ENCODE results near the gene TFIP11.

The TFIP11 gene

GRCh38 chr22:26483439-26484359 lies 28.6 kb downstream of the TFIP11 start, which contains the start of the genes HPS4 and SRRD:
Gene HPS4, minus strand, starts transcription at chr22:26483783. Its CDS starts 2,021 bp downstream, at chr22:26481762.
Gene SRRD, plus strand, starts transcription at chr22:26483877. Its CDS starts 14 bp downstream, at chr22:26483891.
- H3K4me1 ChIP-seq (ENCODE audit: control insufficient read depth, insufficient read depth, low read length) = peaks cover 26% of the 10 kb centered on the region
- H3K4me3 ChIP-seq (ENCODE audit: low read length) = peak within 1 kb of the TSS; percentile 95
- H3K9me3 ChIP-seq (replicated peaks; ENCODE audit: low read length) = no peaks in the 10 kb centered on the region

GRCh38 chr22:26483043-26483438 lies 29.2 kb downstream of the TFIP11 start:
- Histone ChIP-seq H3K4me1 (ENCODE audit: control insufficient read depth, insufficient read depth, low read length) (peaks cover 26% of the 10 kb centered on the region), H3K27me3 (ENCODE audit: control insufficient read depth, insufficient read depth, low read length) (no peaks in the 10 kb centered on the region), H3K9ac (ENCODE audit: low read depth, low read length) (peak overlapping the region; percentile 98), H3K4me3 (ENCODE audit: low read length) (peak overlapping the region; percentile 95), H3K4me2 (ENCODE audit: low read length) (peak overlapping the region; percentile 95), H3K36me3 (ENCODE audit: insufficient read depth, low read length) (peaks cover 14% of the 10 kb centered on the region), H3K9me3 (replicated peaks; ENCODE audit: low read length) (no peaks in the 10 kb centered on the region)

More at GRCh38 chr22:26483439-26484359, 28.6 kb downstream of the TFIP11 start, which contains the start of the genes HPS4 and SRRD:
- Histone ChIP-seq H3K9ac (ENCODE audit: low read depth, low read length) (peak within 1 kb of the TSS; percentile 98), H3K27me3 (ENCODE audit: control insufficient read depth, insufficient read depth, low read length) (no peaks in the 10 kb centered on the region), H3K4me2 (ENCODE audit: low read length) (peak within 1 kb of the TSS; percentile 95), H3K36me3 (ENCODE audit: insufficient read depth, low read length) (peaks cover 20% of the 10 kb centered on the region)

- peaks cover 17% of the 10 kb centered on the region for H3K36me3 ChIP-seq (ENCODE audit: insufficient read depth, low read length)
- no peaks in the 10 kb centered on the region for H3K9me3 ChIP-seq (replicated peaks; ENCODE audit: low read length)
- peak overlapping the region; percentile 95 for H3K4me3 ChIP-seq (ENCODE audit: low read length)
- peak overlapping the region; percentile 98 for H3K9ac ChIP-seq (ENCODE audit: low read depth, low read length)
- no peaks in the 10 kb centered on the region for H3K27me3 ChIP-seq (ENCODE audit: control insufficient read depth, insufficient read depth, low read length)
- peak overlapping the region; percentile 95 for H3K4me2 ChIP-seq (ENCODE audit: low read length)
- peaks cover 29% of the 10 kb centered on the region for H3K4me1 ChIP-seq (ENCODE audit: control insufficient read depth, insufficient read depth, low read length)
Measured at GRCh38 chr22:26482161-26482560, 30.1 kb downstream of the TFIP11 start.

GRCh38 chr22:26481694-26482093 lies 30.6 kb downstream of the TFIP11 start:
- Histone ChIP-seq H3K4me1 (ENCODE audit: control insufficient read depth, insufficient read depth, low read length) (peaks cover 34% of the 10 kb centered on the region), H3K4me2 (ENCODE audit: low read length) (no peak overlapping the region), H3K27me3 (ENCODE audit: control insufficient read depth, insufficient read depth, low read length) (no peaks in the 10 kb centered on the region), H3K9ac (ENCODE audit: low read depth, low read length) (no peak overlapping the region), H3K9me3 (replicated peaks; ENCODE audit: low read length) (no peaks in the 10 kb centered on the region), H3K36me3 (ENCODE audit: insufficient read depth, low read length) (peaks cover 20% of the 10 kb centered on the region), H3K4me3 (ENCODE audit: low read length) (no peak overlapping the region)

- H3K36me3 ChIP-seq (ENCODE audit: insufficient read depth, low read length) = peaks cover 25% of the 10 kb centered on the region
- H3K27me3 ChIP-seq (ENCODE audit: control insufficient read depth, insufficient read depth, low read length) = no peaks in the 10 kb centered on the region
- H3K9ac ChIP-seq (ENCODE audit: low read depth, low read length) = no peak overlapping the region
- H3K4me3 ChIP-seq (ENCODE audit: low read length) = no peak overlapping the region
- no peaks in the 10 kb centered on the region for H3K9me3 ChIP-seq (replicated peaks; ENCODE audit: low read length)
- peaks cover 36% of the 10 kb centered on the region for H3K4me1 ChIP-seq (ENCODE audit: control insufficient read depth, insufficient read depth, low read length)
- H3K4me2 ChIP-seq (ENCODE audit: low read length) = no peak overlapping the region
Measured at GRCh38 chr22:26481112-26481693, 31.1 kb downstream of the TFIP11 start.

- Histone ChIP-seq H3K9me3 (replicated peaks; ENCODE audit: low read length) (no peaks in the 10 kb centered on the region), H3K9ac (ENCODE audit: low read depth, low read length) (no peak overlapping the region), H3K4me2 (ENCODE audit: low read length) (no peak overlapping the region), H3K4me3 (ENCODE audit: low read length) (no peak overlapping the region), H3K27me3 (ENCODE audit: control insufficient read depth, insufficient read depth, low read length) (no peaks in the 10 kb centered on the region), H3K4me1 (ENCODE audit: control insufficient read depth, insufficient read depth, low read length) (peaks cover 34% of the 10 kb centered on the region), H3K36me3 (ENCODE audit: insufficient read depth, low read length) (peaks cover 24% of the 10 kb centered on the region)
Measured at GRCh38 chr22:26480611-26480932, 31.7 kb downstream of the TFIP11 start.

- no peak overlapping the region for H3K9ac ChIP-seq (ENCODE audit: low read depth, low read length)
- H3K4me1 ChIP-seq (ENCODE audit: control insufficient read depth, insufficient read depth, low read length) = peaks cover 30% of the 10 kb centered on the region
- no peaks in the 10 kb centered on the region for H3K27me3 ChIP-seq (ENCODE audit: control insufficient read depth, insufficient read depth, low read length)
- H3K9me3 ChIP-seq (replicated peaks; ENCODE audit: low read length) = no peaks in the 10 kb centered on the region
- H3K4me2 ChIP-seq (ENCODE audit: low read length) = peak overlapping the region; percentile 8
- H3K4me3 ChIP-seq (ENCODE audit: low read length) = no peak overlapping the region
- H3K36me3 ChIP-seq (ENCODE audit: insufficient read depth, low read length) = peaks cover 24% of the 10 kb centered on the region
Measured at GRCh38 chr22:26479792-26480610, 32.3 kb downstream of the TFIP11 start.

- Histone ChIP-seq H3K9ac (ENCODE audit: low read depth, low read length) (no peak overlapping the region), H3K27me3 (ENCODE audit: control insufficient read depth, insufficient read depth, low read length) (no peaks in the 10 kb centered on the region), H3K4me3 (ENCODE audit: low read length) (no peak overlapping the region), H3K4me2 (ENCODE audit: low read length) (peak overlapping the region; percentile 8), H3K36me3 (ENCODE audit: insufficient read depth, low read length) (peaks cover 24% of the 10 kb centered on the region), H3K9me3 (replicated peaks; ENCODE audit: low read length) (no peaks in the 10 kb centered on the region), H3K4me1 (ENCODE audit: control insufficient read depth, insufficient read depth, low read length) (peaks cover 28% of the 10 kb centered on the region)
Measured at GRCh38 chr22:26479043-26479791, 33.1 kb downstream of the TFIP11 start.

- no peaks in the 10 kb centered on the region for H3K27me3 ChIP-seq (ENCODE audit: control insufficient read depth, insufficient read depth, low read length)
- no peaks in the 10 kb centered on the region for H3K9me3 ChIP-seq (replicated peaks; ENCODE audit: low read length)
- H3K4me3 ChIP-seq (ENCODE audit: low read length) = no peak overlapping the region
- H3K36me3 ChIP-seq (ENCODE audit: insufficient read depth, low read length) = peaks cover 33% of the 10 kb centered on the region
- H3K4me2 ChIP-seq (ENCODE audit: low read length) = no peak overlapping the region
- no peak overlapping the region for H3K9ac ChIP-seq (ENCODE audit: low read depth, low read length)
- peaks cover 21% of the 10 kb centered on the region for H3K4me1 ChIP-seq (ENCODE audit: control insufficient read depth, insufficient read depth, low read length)
Measured at GRCh38 chr22:26477341-26477731, 34.9 kb downstream of the TFIP11 start.

- H3K9ac ChIP-seq (ENCODE audit: low read depth, low read length) = no peak overlapping the region
Measured at GRCh38 chr22:26476705-26477340, 35.5 kb downstream of the TFIP11 start.

More at GRCh38 chr22:26476705-26477340, 35.5 kb downstream of the TFIP11 start:
- Histone ChIP-seq H3K9me3 (replicated peaks; ENCODE audit: low read length) (no peaks in the 10 kb centered on the region), H3K4me3 (ENCODE audit: low read length) (no peak overlapping the region), H3K27me3 (ENCODE audit: control insufficient read depth, insufficient read depth, low read length) (no peaks in the 10 kb centered on the region), H3K4me1 (ENCODE audit: control insufficient read depth, insufficient read depth, low read length) (peaks cover 24% of the 10 kb centered on the region), H3K4me2 (ENCODE audit: low read length) (no peak overlapping the region), H3K36me3 (ENCODE audit: insufficient read depth, low read length) (peaks cover 37% of the 10 kb centered on the region)

Measured in skeletal muscle satellite cell (primary cell).